ENCODE measurements around the gene TUBGCP3. TPM values are rescaled to one million over a fixed set of nuclear protein-coding genes. Genes with fewer than 3 reads are reported as not detected.

Gene TUBGCP3
- total and polyA plus RNA-seq, 9 of the 15 experiments (the other 6 are each of a cell fraction or from before 2014, with no cell fraction given) = 3.0 to 24.8 (median 15.2) TPM

GRCh38 chr13:112443995-112444311, 144.0 kb downstream of the TUBGCP3 start (continued):
- no peak for TF ChIP-seq ZBTB9 (CRISPR knock-in tag; IDR thresholded peaks at IDR 0.05)
- peak; percentile 83 for TF ChIP-seq SMC3 (conservative IDR thresholded peaks at IDR 0.05; ENCODE audit: insufficient read depth, low read depth, low read length)
- no peak for TF ChIP-seq HMGN3 (IDR thresholded peaks at IDR 0.05; ENCODE audit: borderline replicate concordance, extremely low read depth, insufficient read length, low read depth, low read length)
- peak; percentile 66 to 84 for TF ChIP-seq RAD21 (CRISPR knock-in tag; conservative IDR thresholded peaks at IDR 0.05 in 1 of 2, IDR thresholded peaks at IDR 0.05 in 1 of 2)
- TF ChIP-seq ZSCAN29 (IDR thresholded peaks at IDR 0.05) = no peak
- TF ChIP-seq, protein P1, sequence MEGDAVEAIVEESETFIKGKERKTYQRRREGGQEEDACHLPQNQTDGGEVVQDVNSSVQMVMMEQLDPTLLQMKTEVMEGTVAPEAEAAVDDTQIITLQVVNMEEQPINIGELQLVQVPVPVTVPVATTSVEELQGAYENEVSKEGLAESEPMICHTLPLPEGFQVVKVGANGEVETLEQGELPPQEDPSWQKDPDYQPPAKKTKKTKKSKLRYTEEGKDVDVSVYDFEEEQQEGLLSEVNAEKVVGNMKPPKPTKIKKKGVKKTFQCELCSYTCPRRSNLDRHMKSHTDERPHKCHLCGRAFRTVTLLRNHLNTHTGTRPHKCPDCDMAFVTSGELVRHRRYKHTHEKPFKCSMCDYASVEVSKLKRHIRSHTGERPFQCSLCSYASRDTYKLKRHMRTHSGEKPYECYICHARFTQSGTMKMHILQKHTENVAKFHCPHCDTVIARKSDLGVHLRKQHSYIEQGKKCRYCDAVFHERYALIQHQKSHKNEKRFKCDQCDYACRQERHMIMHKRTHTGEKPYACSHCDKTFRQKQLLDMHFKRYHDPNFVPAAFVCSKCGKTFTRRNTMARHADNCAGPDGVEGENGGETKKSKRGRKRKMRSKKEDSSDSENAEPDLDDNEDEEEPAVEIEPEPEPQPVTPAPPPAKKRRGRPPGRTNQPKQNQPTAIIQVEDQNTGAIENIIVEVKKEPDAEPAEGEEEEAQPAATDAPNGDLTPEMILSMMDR (IDR thresholded peaks at IDR 0.05 in 2 of 3, conservative IDR thresholded peaks at IDR 0.05 in 1 of 3; ENCODE audit: insufficient read depth in 2 of 3, low read depth in 1 of 3, low read length in 3 of 3) = peak; percentile 84 to 87 (median 85)
- peak; percentile 71; the same call in 1 of the 2 replicates for TF ChIP-seq STAG1 (CRISPR knock-in tag; IDR thresholded peaks at IDR 0.05; ENCODE audit: borderline replicate concordance)
- no peak for TF ChIP-seq ZNF23 (CRISPR knock-in tag; IDR thresholded peaks at IDR 0.05)
- no peak for TF ChIP-seq RBM15 (IDR thresholded peaks at IDR 0.05; ENCODE audit: insufficient read depth, low read length)
- TF ChIP-seq ZNF384 (IDR thresholded peaks at IDR 0.05; ENCODE audit: low read depth, low read length) = no peak
- TF ChIP-seq NEUROD1 (IDR thresholded peaks at IDR 0.05; ENCODE audit: borderline replicate concordance, low read depth, low read length, partially characterized antibody) = no peak
- no peak for TF ChIP-seq ZBTB34 (CRISPR knock-in tag; IDR thresholded peaks at IDR 0.05)
- no peak for TF ChIP-seq ZBTB26 (CRISPR knock-in tag; IDR thresholded peaks at IDR 0.05)
- TF ChIP-seq IRF2 (CRISPR knock-in tag; IDR thresholded peaks at IDR 0.05) = no peak
- no peak for TF ChIP-seq JUND (IDR thresholded peaks at IDR 0.05; ENCODE audit: borderline replicate concordance, low read depth, low read length)
- TF ChIP-seq JUND (tag; IDR thresholded peaks at IDR 0.05; ENCODE audit: borderline replicate concordance, low read depth, low read length) = no peak
- TF ChIP-seq, protein P2, sequence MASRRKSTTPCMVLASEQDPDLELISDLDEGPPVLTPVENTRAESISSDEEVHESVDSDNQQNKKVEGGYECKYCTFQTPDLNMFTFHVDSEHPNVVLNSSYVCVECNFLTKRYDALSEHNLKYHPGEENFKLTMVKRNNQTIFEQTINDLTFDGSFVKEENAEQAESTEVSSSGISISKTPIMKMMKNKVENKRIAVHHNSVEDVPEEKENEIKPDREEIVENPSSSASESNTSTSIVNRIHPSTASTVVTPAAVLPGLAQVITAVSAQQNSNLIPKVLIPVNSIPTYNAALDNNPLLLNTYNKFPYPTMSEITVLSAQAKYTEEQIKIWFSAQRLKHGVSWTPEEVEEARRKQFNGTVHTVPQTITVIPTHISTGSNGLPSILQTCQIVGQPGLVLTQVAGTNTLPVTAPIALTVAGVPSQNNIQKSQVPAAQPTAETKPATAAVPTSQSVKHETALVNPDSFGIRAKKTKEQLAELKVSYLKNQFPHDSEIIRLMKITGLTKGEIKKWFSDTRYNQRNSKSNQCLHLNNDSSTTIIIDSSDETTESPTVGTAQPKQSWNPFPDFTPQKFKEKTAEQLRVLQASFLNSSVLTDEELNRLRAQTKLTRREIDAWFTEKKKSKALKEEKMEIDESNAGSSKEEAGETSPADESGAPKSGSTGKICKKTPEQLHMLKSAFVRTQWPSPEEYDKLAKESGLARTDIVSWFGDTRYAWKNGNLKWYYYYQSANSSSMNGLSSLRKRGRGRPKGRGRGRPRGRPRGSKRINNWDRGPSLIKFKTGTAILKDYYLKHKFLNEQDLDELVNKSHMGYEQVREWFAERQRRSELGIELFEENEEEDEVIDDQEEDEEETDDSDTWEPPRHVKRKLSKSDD (conservative IDR thresholded peaks at IDR 0.05; ENCODE audit: low read length) = no peak
- no peak for TF ChIP-seq PURB (CRISPR knock-in tag; IDR thresholded peaks at IDR 0.05; ENCODE audit: low read depth)
